Liver (tissue), 9 donors: ENCODE data around the gene CFAP54. TPM values are rescaled to one million over a fixed set of nuclear protein-coding genes. Genes with fewer than 3 reads are reported as not detected.

Experiments used
- DNase-seq: peaks from one replicate; pipeline ENCODE4 v3.0.0-alpha.2; 2017; ENCODE audit warnings: low spot score
- H3K27ac ChIP-seq, 2 donors: one replicate each; pipeline ENCODE4 v1.7.0; 2013; ENCODE audit warnings: inconsistent platforms in 2 of 2, low read length in 2 of 2, control low read depth in 1 of 2, low read depth in 1 of 2, mild to moderate bottlenecking in 1 of 2
- H3K27me3 ChIP-seq, 4 donors: one replicate each; pipeline versions ENCODE4 v1.6.1 to v1.7.0; 2013; ENCODE audit warnings: low read length in 3 of 4, inconsistent platforms in 1 of 4, mild to moderate bottlenecking in 1 of 4, moderate library complexity in 1 of 4; ENCODE audit not compliant: control insufficient read depth in 4 of 4, insufficient read depth in 4 of 4
- H3K36me3 ChIP-seq, 4 donors: one replicate each; pipeline versions ENCODE4 v1.6.1 to v1.7.0; 2013; ENCODE audit warnings: low read length in 3 of 4, mild to moderate bottlenecking in 3 of 4, low read depth in 1 of 4, moderate library complexity in 1 of 4; ENCODE audit not compliant: control insufficient read depth in 4 of 4, insufficient read depth in 3 of 4
- H3K4me1 ChIP-seq, 4 donors: one replicate each; pipeline versions ENCODE4 v1.6.1 to v1.7.0; 2013; ENCODE audit warnings: low read length in 3 of 4, mild to moderate bottlenecking in 3 of 4, moderate library complexity in 1 of 4; ENCODE audit not compliant: control insufficient read depth in 4 of 4, insufficient read depth in 4 of 4
- H3K4me3 ChIP-seq, 3 donors: one replicate each; pipeline versions ENCODE4 v1.6.1 to v1.7.0; 2013; ENCODE audit warnings: low read length in 3 of 3, control low read depth in 1 of 3, low read depth in 1 of 3, mild to moderate bottlenecking in 1 of 3
- H3K9ac ChIP-seq, 2 donors: one replicate each; pipeline ENCODE4 v1.7.0; 2013; ENCODE audit warnings: low read length in 2 of 2, mild to moderate bottlenecking in 2 of 2, moderate library complexity in 2 of 2, control low read depth in 1 of 2, low read depth in 1 of 2
- H3K9me3 ChIP-seq, 4 donors: one replicate each; pipeline versions ENCODE4 v1.6.1 to v1.7.0; 2013; ENCODE audit warnings: low read length in 3 of 4; ENCODE audit not compliant: control insufficient read depth in 4 of 4
- ATF3 ChIP-seq: IDR thresholded peaks from 2 replicates; pipeline ENCODE4 v1.6.1; 2016; ENCODE audit warnings: antibody characterized with exemption
- FOXA2 ChIP-seq: IDR thresholded peaks from 2 replicates; pipeline ENCODE4 v1.6.1; 2016; ENCODE audit warnings: antibody characterized with exemption
- HNF4A ChIP-seq, 2 donors: conservative IDR thresholded peaks; 2 replicates each; pipeline ENCODE4 v1.6.1; 2016; ENCODE audit warnings: antibody characterized with exemption in 2 of 2, mild to moderate bottlenecking in 2 of 2
- HNF4G ChIP-seq: IDR thresholded peaks from 2 replicates; pipeline ENCODE4 v1.6.1; 2016; ENCODE audit warnings: antibody characterized with exemption
- JUND ChIP-seq, 2 donors: IDR thresholded peaks; 2 replicates each; pipeline ENCODE4 v1.6.1; 2016; ENCODE audit warnings: antibody characterized with exemption in 2 of 2
- MAX ChIP-seq: IDR thresholded peaks from 2 replicates; pipeline ENCODE4 v1.6.1; 2016; ENCODE audit warnings: antibody characterized with exemption
- NR2F2 ChIP-seq: IDR thresholded peaks from 2 replicates; pipeline ENCODE4 v1.6.1; 2016; ENCODE audit warnings: antibody characterized with exemption
- RAD21 ChIP-seq, 2 donors: IDR thresholded peaks; 2 replicates each; pipeline ENCODE4 v1.6.1; 2016; ENCODE audit warnings: antibody characterized with exemption in 2 of 2, mild to moderate bottlenecking in 2 of 2
- REST ChIP-seq: IDR thresholded peaks from 2 replicates; pipeline ENCODE4 v1.6.1; 2016; ENCODE audit warnings: antibody characterized with exemption, mild to moderate bottlenecking
- RXRA ChIP-seq, 2 donors: IDR thresholded peaks; 2 replicates each; pipeline ENCODE4 v1.6.1; 2017 to 2018; ENCODE audit warnings: antibody characterized with exemption in 2 of 2, mild to moderate bottlenecking in 1 of 2
- SP1 ChIP-seq: IDR thresholded peaks from 2 replicates; pipeline ENCODE4 v1.6.1; 2018; ENCODE audit warnings: antibody characterized with exemption, mild to moderate bottlenecking
- TAF1 ChIP-seq: conservative IDR thresholded peaks from 2 replicates; pipeline ENCODE4 v1.6.1; 2016; ENCODE audit warnings: antibody characterized with exemption, mild to moderate bottlenecking
- YY1 ChIP-seq: IDR thresholded peaks from 2 replicates; pipeline ENCODE4 v1.6.1; 2016; ENCODE audit warnings: antibody characterized with exemption, mild to moderate bottlenecking
- ZBTB33 ChIP-seq: IDR thresholded peaks from 2 replicates; pipeline ENCODE4 v1.6.1; 2016; ENCODE audit warnings: antibody characterized with exemption
- WGBS: extraction: QIAGEN DNeasy Blood & Tissue Kit; methylation state at CpG from one replicate; pipeline ENCODE4 v1.1.7; 2013; 5-methylcytosine and 5-hydroxymethylcytosine counted together
- polyA plus RNA-seq, 2 donors: library from polyadenylated mRNA; stranded (reverse) in 1 of 2; unstranded in 1 of 2; fragments of 200-250 nt in 1 of 2; fragments of >200 nt in 1 of 2; fragmentation: Nextera tagmentation in 1 of 2; extraction: Ambion mirVana in 1 of 2; gene quantifications; one replicate each; pipeline versions ENCODE4 v1.2.1 to v1.2.3, GENCODE V29; 2013 to 2015
- total RNA-seq, 2 donors: library from RNA; depleted of rRNA; stranded (reverse); fragments of >200 nt; gene quantifications; one replicate each; pipeline ENCODE4 v1.2.3, GENCODE V29; 2014
- donor health status: healthy.
- donor health status: healthy.
- donor health status: healthy.
- donor health status: healthy.
- donor health status: healthy.

The CFAP54 gene
- total and polyA plus RNA-seq, 4 donors: 0.01 to 0.19 (median 0.15) TPM

GRCh38 chr12:96495155-96495554, 5.8 kb downstream of the CFAP54 start:
- Histone ChIP-seq H3K27me3 (no peaks in the 10 kb centered on the region), H3K27ac (no peak overlapping the region), H3K36me3 (no peaks in the 10 kb centered on the region), H3K4me1 (peaks cover 0 to 3% (median 0%) of the 10 kb centered on the region in 4 donors), H3K9me3 (no peaks in the 10 kb centered on the region), H3K4me3 (no peak overlapping the region), H3K9ac (no peak overlapping the region)
- 81% methylated on average over 11 of the region's 11 CpGs for WGBS
- TF ChIP-seq TAF1 (no peak), MAX (no peak), HNF4A (conservative IDR thresholded peaks at IDR 0.05) (no peak), ZBTB33 (no peak), ATF3 (no peak)
- no peak for DNase-seq

- Histone ChIP-seq H3K36me3 (no peaks in the 10 kb centered on the region), H3K27ac (no peak overlapping the region), H3K4me3 (no peak overlapping the region), H3K4me1 (peaks cover 0 to 3% (median 0%) of the 10 kb centered on the region in 4 donors), H3K27me3 (no peaks in the 10 kb centered on the region), H3K9ac (no peak overlapping the region), H3K9me3 (no peaks in the 10 kb centered on the region)
- no peak for DNase-seq
- no peak for TF ChIP-seq NR2F2
- no peak for TF ChIP-seq FOXA2
- WGBS: 12% methylated on average over 2 of the region's 2 CpGs
Observed at GRCh38 chr12:96495841-96496545, 6.6 kb downstream of the CFAP54 start.

- Histone ChIP-seq H3K4me1 (peaks cover 0 to 3% (median 0%) of the 10 kb centered on the region in 4 donors), H3K9ac (no peak overlapping the region), H3K27ac (no peak overlapping the region), H3K4me3 (no peak overlapping the region), H3K27me3 (no peaks in the 10 kb centered on the region), H3K9me3 (no peaks in the 10 kb centered on the region), H3K36me3 (no peaks in the 10 kb centered on the region)
- no peak for DNase-seq
- 27% methylated on average over 1 of the region's 1 CpG for WGBS
- TF ChIP-seq ATF3 (no peak), RXRA (IDR thresholded peaks at IDR 0.05) (peak in 1 of 2 donors; percentile 25)
Observed at GRCh38 chr12:96496944-96497343, 7.6 kb downstream of the CFAP54 start.

- no peak overlapping the region for H3K4me3 ChIP-seq
- H3K36me3 ChIP-seq: no peaks in the 10 kb centered on the region
- WGBS: 96% methylated on average over 2 of the region's 2 CpGs
- TF ChIP-seq HNF4G (no peak), FOXA2 (no peak), NR2F2 (no peak), MAX (no peak), REST (no peak), TAF1 (no peak), RAD21 (IDR thresholded peaks at IDR 0.05) (no peak), YY1 (no peak), SP1 (no peak), ZBTB33 (no peak), JUND (IDR thresholded peaks at IDR 0.05) (no peak)
Observed at GRCh38 chr12:96497855-96498254, 8.5 kb downstream of the CFAP54 start.

More at GRCh38 chr12:96497855-96498254, 8.5 kb downstream of the CFAP54 start:
- Histone ChIP-seq H3K4me1 (peaks cover 0 to 3% (median 0%) of the 10 kb centered on the region in 4 donors), H3K27ac (no peak overlapping the region), H3K27me3 (no peaks in the 10 kb centered on the region), H3K9me3 (no peaks in the 10 kb centered on the region), H3K9ac (no peak overlapping the region)
- no peak for DNase-seq
